Measurements from ENCODE around the gene MRTFB. TPM values are rescaled to one million over a fixed set of nuclear protein-coding genes. Genes with fewer than 3 reads are reported as not detected.

The MRTFB gene
- total RNA-seq, 1 experiment from 2014 or later: 29.5 TPM

GRCh38 chr16:14193316-14193871 is 122.3 kb downstream of the MRTFB start:
- H3K4me1 Mint-ChIP-seq (ENCODE audit: low read depth, unreplicated experiment): peaks cover 8% of the 10 kb centered on the region

GRCh38 chr16:14194721-14195120 is 123.6 kb downstream of the MRTFB start:
- ChIA-PET POLR2A (no interaction called here), CTCF (no interaction called here)
- no peak overlapping the region for H3K27ac Mint-ChIP-seq (ENCODE audit: unreplicated experiment)
- no peak for TF ChIP-seq CTCF (IDR thresholded peaks at IDR 0.05; ENCODE audit: insufficient read depth in 1 of 2, low read depth in 1 of 2, low read length in 1 of 2, severe bottlenecking in 1 of 2, unreplicated experiment in 1 of 2)
- no peak for DNase-seq
- H3K9me3 Mint-ChIP-seq (ENCODE audit: unreplicated experiment): no peaks in the 10 kb centered on the region
- no TSS peak for BruUV-seq (replicated peaks)
- intact Hi-C loops (cut with micrococcal nuclease; ENCODE audit: unreplicated experiment): no loop called here
- no peaks in the 10 kb centered on the region for H3K9me3 ChIP-seq
- no peaks in the 10 kb centered on the region for H3K27me3 Mint-ChIP-seq (ENCODE audit: insufficient read depth, unreplicated experiment)
- no peak overlapping the region for H3K4me3 ChIP-seq (ENCODE audit: low read depth, low read length)
- H3K4me1 ChIP-seq: peaks cover 5% of the 10 kb centered on the region; the same call in 1 of the 2 replicates
- H3K4me3 Mint-ChIP-seq (ENCODE audit: unreplicated experiment): no peak overlapping the region
- H3K27me3 ChIP-seq (replicated peaks; ENCODE audit: control insufficient read depth, insufficient read depth, low read length): no peaks in the 10 kb centered on the region
- H3K4me1 Mint-ChIP-seq (ENCODE audit: low read depth, unreplicated experiment): peaks cover 20% of the 10 kb centered on the region
- no peaks in the 10 kb centered on the region for H3K36me3 ChIP-seq (ENCODE audit: control insufficient read depth, insufficient read depth, low read length)
- no peaks in the 10 kb centered on the region for H3K36me3 Mint-ChIP-seq (ENCODE audit: insufficient read depth, unreplicated experiment)

More at GRCh38 chr16:14193316-14193871, 122.3 kb downstream of the MRTFB start:
- no peak overlapping the region for H3K4me3 ChIP-seq (ENCODE audit: low read depth, low read length)
- ChIA-PET CTCF (no interaction called here), POLR2A (no interaction called here)
- Mint-ChIP-seq H3K4me3 (ENCODE audit: unreplicated experiment) (no peak overlapping the region), H3K27me3 (ENCODE audit: insufficient read depth, unreplicated experiment) (no peaks in the 10 kb centered on the region), H3K27ac (ENCODE audit: unreplicated experiment) (no peak overlapping the region), H3K9me3 (ENCODE audit: unreplicated experiment) (no peaks in the 10 kb centered on the region), H3K36me3 (ENCODE audit: insufficient read depth, unreplicated experiment) (no peaks in the 10 kb centered on the region)
- TF ChIP-seq CTCF (IDR thresholded peaks at IDR 0.05; ENCODE audit: insufficient read depth in 1 of 2, low read depth in 1 of 2, low read length in 1 of 2, severe bottlenecking in 1 of 2, unreplicated experiment in 1 of 2): no peak
- H3K9me3 ChIP-seq: no peaks in the 10 kb centered on the region
- 0 out of 2 replicates have a peak, but pooled peaks cover 5% of the 10 kb centered on the region for H3K4me1 ChIP-seq
- intact Hi-C loops (cut with micrococcal nuclease; ENCODE audit: unreplicated experiment): no loop called here
- no peaks in the 10 kb centered on the region for H3K27me3 ChIP-seq (replicated peaks; ENCODE audit: control insufficient read depth, insufficient read depth, low read length)
- no peaks in the 10 kb centered on the region for H3K36me3 ChIP-seq (ENCODE audit: control insufficient read depth, insufficient read depth, low read length)
- DNase-seq: no peak
- no TSS peak for BruUV-seq (replicated peaks)

- Mint-ChIP-seq H3K27me3 (ENCODE audit: insufficient read depth, unreplicated experiment) (no peaks in the 10 kb centered on the region), H3K4me3 (ENCODE audit: unreplicated experiment) (no peak overlapping the region), H3K9me3 (ENCODE audit: unreplicated experiment) (no peaks in the 10 kb centered on the region), H3K27ac (ENCODE audit: unreplicated experiment) (no peak overlapping the region), H3K36me3 (ENCODE audit: insufficient read depth, unreplicated experiment) (no peaks in the 10 kb centered on the region), H3K4me1 (ENCODE audit: low read depth, unreplicated experiment) (peaks cover 26% of the 10 kb centered on the region)
- ChIA-PET CTCF (no interaction called here), POLR2A (no interaction called here)
- Histone ChIP-seq H3K4me1 (peaks cover 5% of the 10 kb centered on the region; the same call in 1 of the 2 replicates), H3K9me3 (no peaks in the 10 kb centered on the region), H3K27me3 (replicated peaks; ENCODE audit: control insufficient read depth, insufficient read depth, low read length) (no peaks in the 10 kb centered on the region), H3K36me3 (ENCODE audit: control insufficient read depth, insufficient read depth, low read length) (no peaks in the 10 kb centered on the region), H3K4me3 (ENCODE audit: low read depth, low read length) (no peak overlapping the region)
- intact Hi-C loops (cut with micrococcal nuclease; ENCODE audit: unreplicated experiment): no loop called here
- TF ChIP-seq CTCF (IDR thresholded peaks at IDR 0.05; ENCODE audit: insufficient read depth in 1 of 2, low read depth in 1 of 2, low read length in 1 of 2, severe bottlenecking in 1 of 2, unreplicated experiment in 1 of 2): no peak
- no TSS peak for BruUV-seq (replicated peaks)
- no peak for DNase-seq
Observed at GRCh38 chr16:14196011-14196410, 124.9 kb downstream of the MRTFB start.
